Measurements from ENCODE around the gene IFITM10. TPM values are rescaled to one million over a fixed set of nuclear protein-coding genes. Genes with fewer than 3 reads are reported as not detected.

Gene IFITM10
- 1 to 10 TPM in 3 of 4 donors, under 1 TPM in 1; 0.88 to 5.0 (median 3.4) TPM for total RNA-seq

- TF ChIP-seq, protein P1, sequence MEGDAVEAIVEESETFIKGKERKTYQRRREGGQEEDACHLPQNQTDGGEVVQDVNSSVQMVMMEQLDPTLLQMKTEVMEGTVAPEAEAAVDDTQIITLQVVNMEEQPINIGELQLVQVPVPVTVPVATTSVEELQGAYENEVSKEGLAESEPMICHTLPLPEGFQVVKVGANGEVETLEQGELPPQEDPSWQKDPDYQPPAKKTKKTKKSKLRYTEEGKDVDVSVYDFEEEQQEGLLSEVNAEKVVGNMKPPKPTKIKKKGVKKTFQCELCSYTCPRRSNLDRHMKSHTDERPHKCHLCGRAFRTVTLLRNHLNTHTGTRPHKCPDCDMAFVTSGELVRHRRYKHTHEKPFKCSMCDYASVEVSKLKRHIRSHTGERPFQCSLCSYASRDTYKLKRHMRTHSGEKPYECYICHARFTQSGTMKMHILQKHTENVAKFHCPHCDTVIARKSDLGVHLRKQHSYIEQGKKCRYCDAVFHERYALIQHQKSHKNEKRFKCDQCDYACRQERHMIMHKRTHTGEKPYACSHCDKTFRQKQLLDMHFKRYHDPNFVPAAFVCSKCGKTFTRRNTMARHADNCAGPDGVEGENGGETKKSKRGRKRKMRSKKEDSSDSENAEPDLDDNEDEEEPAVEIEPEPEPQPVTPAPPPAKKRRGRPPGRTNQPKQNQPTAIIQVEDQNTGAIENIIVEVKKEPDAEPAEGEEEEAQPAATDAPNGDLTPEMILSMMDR (IDR thresholded peaks at IDR 0.05) = no peak
- TF ChIP-seq POLR2A (IDR thresholded peaks at IDR 0.05) = no peak
- Histone ChIP-seq H3K4me3 (peak within 1 kb of the TSS in 3 of 4 donors; percentile 26 to 50 (median 41)), H3K27ac (peak within 1 kb of the TSS in 3 of 4 donors; percentile 25 to 72 (median 54)), H3K9me3 (no peaks in the 10 kb centered on the region), H3K27me3 (peaks cover 0 to 3% of the 10 kb centered on the region in 2 donors), H3K36me3 (peaks cover 0 to 35% (median 0%) of the 10 kb centered on the region in 3 donors), H3K4me1 (peaks cover 0 to 38% (median 16%) of the 10 kb centered on the region in 4 donors)
- DNase-seq = peak in 1 of 3 donors; percentile 66
Measured at GRCh38 chr11:1750481-1750839, at the start of gene IFITM10. Gene IFITM10 (minus strand): TSS chr11:1750595. CDS start chr11:1750442, 153 bp downstream.

DNA sequence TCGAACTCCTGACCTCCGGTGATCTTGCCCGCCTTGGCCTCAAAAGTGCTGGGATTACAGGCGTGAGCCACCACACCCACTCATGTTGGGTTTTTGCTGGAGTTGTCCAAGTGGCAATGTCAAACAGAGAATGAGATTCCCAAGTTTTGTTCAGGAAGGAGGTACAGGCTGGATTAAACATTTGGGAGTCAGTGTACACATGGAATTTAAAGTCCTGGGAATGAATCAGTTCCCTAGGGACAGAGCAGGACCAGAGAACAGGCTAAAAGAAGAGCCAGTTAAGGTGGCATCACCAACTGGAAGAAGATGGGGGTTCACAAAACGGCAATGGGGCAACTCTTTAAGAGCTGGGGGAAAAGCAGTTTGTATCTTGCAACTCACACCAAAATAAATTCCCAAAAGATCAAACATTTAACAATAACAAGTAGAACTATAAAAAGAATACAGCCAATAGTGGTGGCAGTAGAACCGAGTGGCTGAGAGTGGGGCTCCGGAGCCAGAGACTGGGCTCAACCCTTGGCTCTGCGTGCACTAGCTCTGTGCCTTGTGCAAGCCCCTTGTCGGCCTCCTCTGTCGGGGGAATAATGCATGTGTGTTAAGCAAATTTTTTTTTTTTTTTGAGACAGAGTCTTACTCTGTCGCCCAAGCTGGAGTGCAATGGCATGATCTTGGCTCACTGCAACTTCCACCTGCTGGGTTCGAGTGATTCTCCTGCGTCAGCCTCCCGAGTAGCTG, 47.2 kb upstream of the IFITM10 start:
- DNase-seq = no peak
- no peaks in the 10 kb centered on the region for H3K36me3 ChIP-seq
- no peaks in the 10 kb centered on the region for H3K9me3 ChIP-seq
- no peaks in the 10 kb centered on the region for H3K4me1 ChIP-seq
- no peaks in the 10 kb centered on the region for H3K27me3 ChIP-seq
- H3K4me3 ChIP-seq = no peak overlapping the region
- no peak for TF ChIP-seq POLR2A (IDR thresholded peaks at IDR 0.05)
- TF ChIP-seq, protein P1 (IDR thresholded peaks at IDR 0.05) = no peak
- H3K27ac ChIP-seq = no peak overlapping the region

- peak in 1 of 3 donors; percentile 38 for DNase-seq
- Histone ChIP-seq H3K4me1 (no peaks in the 10 kb centered on the region), H3K9me3 (no peaks in the 10 kb centered on the region), H3K36me3 (no peaks in the 10 kb centered on the region), H3K27me3 (no peaks in the 10 kb centered on the region), H3K4me3 (no peak overlapping the region), H3K27ac (no peak overlapping the region)
- TF ChIP-seq POLR2A (IDR thresholded peaks at IDR 0.05) = no peak
- TF ChIP-seq, protein P1 (IDR thresholded peaks at IDR 0.05) = no peak
Measured at GRCh38 chr11:1796413-1797011, 46.1 kb upstream of the IFITM10 start.

DNA sequence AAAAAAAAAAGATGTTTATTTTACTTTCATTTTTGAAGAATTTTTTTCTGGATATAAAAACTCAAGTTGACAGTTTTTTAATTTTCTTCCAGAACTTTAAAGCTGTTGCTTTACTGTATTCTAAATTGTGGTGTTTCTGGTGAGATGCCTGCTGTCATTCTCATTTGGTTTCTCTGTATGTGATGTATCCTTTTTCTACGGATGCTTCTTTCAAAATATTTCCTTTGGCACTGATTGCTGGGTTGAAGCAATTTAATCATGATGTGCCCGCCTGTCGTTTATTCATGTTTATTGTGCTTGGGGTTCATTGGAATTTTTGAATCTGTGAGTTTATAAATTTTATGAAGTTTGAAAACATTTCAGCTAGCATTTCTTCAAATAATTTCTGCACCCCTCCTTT, 42.7 kb upstream of the IFITM10 start:
- Histone ChIP-seq H3K27ac (no peak overlapping the region), H3K4me3 (no peak overlapping the region), H3K4me1 (no peaks in the 10 kb centered on the region), H3K27me3 (no peaks in the 10 kb centered on the region), H3K9me3 (no peaks in the 10 kb centered on the region), H3K36me3 (no peaks in the 10 kb centered on the region)
- no peak for TF ChIP-seq POLR2A (IDR thresholded peaks at IDR 0.05)
- TF ChIP-seq, protein P1 (IDR thresholded peaks at IDR 0.05) = no peak
- no peak for DNase-seq

GRCh38 chr11:1792461-1792860, 42.1 kb upstream of the IFITM10 start:
- Histone ChIP-seq H3K36me3 (no peaks in the 10 kb centered on the region), H3K27me3 (no peaks in the 10 kb centered on the region), H3K27ac (no peak overlapping the region), H3K9me3 (no peaks in the 10 kb centered on the region), H3K4me3 (no peak overlapping the region), H3K4me1 (no peaks in the 10 kb centered on the region)
- TF ChIP-seq, protein P1 (IDR thresholded peaks at IDR 0.05) = no peak
- no peak for TF ChIP-seq POLR2A (IDR thresholded peaks at IDR 0.05)
- no peak for DNase-seq
